GM18526 (cell line): ENCODE results near the gene PSMA7.

ENCODE experiments used
- POLR2A ChIP-seq: IDR thresholded peaks from 3 replicates; pipeline ENCODE4 v1.6.1; 2011; ENCODE audit not compliant: insufficient read length; ENCODE audit errors: extremely low read depth

PSMA7 gene

GRCh38 chr20:62176866-62177265 lies 33.7 kb upstream of the PSMA7 start:
- TF ChIP-seq POLR2A = no peak

GRCh38 chr20:62175711-62176110 lies 32.5 kb upstream of the PSMA7 start:
- no peak for TF ChIP-seq POLR2A

GRCh38 chr20:62174870-62175624 lies 31.9 kb upstream of the PSMA7 start:
- TF ChIP-seq POLR2A = no peak

GRCh38 chr20:62174021-62174804 lies 31.0 kb upstream of the PSMA7 start:
- TF ChIP-seq POLR2A = no peak

- TF ChIP-seq POLR2A = no peak
Observed at GRCh38 chr20:62172666-62173065, 29.5 kb upstream of the PSMA7 start.

GRCh38 chr20:62171245-62171644 lies 28.1 kb upstream of the PSMA7 start:
- TF ChIP-seq POLR2A = no peak

- TF ChIP-seq POLR2A = no peak
Observed at GRCh38 chr20:62170536-62170935, 27.3 kb upstream of the PSMA7 start.

- no peak for TF ChIP-seq POLR2A
Observed at GRCh38 chr20:62168890-62169435, 25.8 kb upstream of the PSMA7 start.

- TF ChIP-seq POLR2A = no peak
Observed at GRCh38 chr20:62168061-62168460, 24.9 kb upstream of the PSMA7 start.

- no peak for TF ChIP-seq POLR2A
Observed at GRCh38 chr20:62167474-62167873, 24.3 kb upstream of the PSMA7 start.

GRCh38 chr20:62165762-62166399 lies 22.7 kb upstream of the PSMA7 start:
- no peak for TF ChIP-seq POLR2A

- TF ChIP-seq POLR2A = no peak
Observed at GRCh38 chr20:62164879-62165761, 21.9 kb upstream of the PSMA7 start.

GRCh38 chr20:62163986-62164762 lies 21.0 kb upstream of the PSMA7 start:
- TF ChIP-seq POLR2A = no peak

- TF ChIP-seq POLR2A = no peak
Observed at GRCh38 chr20:62163485-62163865, 20.3 kb upstream of the PSMA7 start.
